ENCODE data around the gene AKT3. TPM values are rescaled to one million over a fixed set of nuclear protein-coding genes. Genes with fewer than 3 reads are reported as not detected.

AKT3 gene
- total RNA-seq, 1 donor from 2014 or later: 35.3 TPM

DNA sequence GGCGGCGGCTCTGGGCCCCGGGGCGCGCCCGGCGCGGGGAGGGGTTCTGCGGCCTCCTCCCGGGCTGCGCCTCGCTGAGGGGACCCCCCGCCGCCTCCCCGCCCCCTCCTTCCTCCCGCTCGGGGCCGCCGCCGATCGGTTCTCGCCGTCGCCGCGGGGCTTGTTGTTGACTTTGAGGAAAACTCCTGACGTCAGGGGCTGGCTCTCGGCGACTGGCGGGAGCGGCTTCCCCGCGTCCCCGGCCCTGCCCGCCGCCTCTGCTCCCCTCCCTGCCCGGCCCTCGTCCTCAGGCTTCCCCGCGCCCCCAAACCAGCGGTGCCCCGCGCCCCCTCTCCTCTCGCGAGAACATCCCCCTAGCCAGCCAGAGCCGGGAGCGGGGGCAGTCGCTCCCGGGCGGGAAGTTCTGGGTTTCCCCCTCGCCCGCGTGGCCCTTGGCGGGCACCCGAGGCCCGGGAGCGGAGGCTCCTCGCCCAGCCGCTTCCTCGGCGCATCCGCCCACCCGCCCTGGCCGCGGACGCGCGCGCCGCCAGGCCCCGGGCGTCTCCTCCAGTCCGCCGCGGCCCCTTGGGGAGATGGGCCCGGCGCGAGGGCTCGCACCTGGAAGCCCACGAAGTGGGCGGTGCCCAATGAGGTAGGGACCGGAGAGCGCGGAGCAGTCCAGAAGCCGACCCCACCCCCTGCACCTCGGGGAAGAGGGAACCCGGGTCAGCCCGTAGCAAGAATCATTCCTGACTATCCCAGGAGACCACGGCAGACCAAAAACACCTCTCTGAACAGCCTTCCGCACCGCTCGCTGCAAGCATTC lies 611 bp upstream of the AKT3 start:
- peak overlapping the region; percentile 84 for H3K27ac Mint-ChIP-seq
- H3K27me3 Mint-ChIP-seq (ENCODE audit: low read depth): peaks cover 39% of the 10 kb centered on the region
- peaks cover 18% of the 10 kb centered on the region for H3K4me1 Mint-ChIP-seq (ENCODE audit: low read depth)
- intact Hi-C loops (cut with micrococcal nuclease): loop anchor here (1.0 to 10.0 kb wide), 6 partner anchors 87 to 802 kb away; partner anchors contain the start of genes CEP170 and DESI2
- H3K9me3 Mint-ChIP-seq: no peaks in the 10 kb centered on the region
- peak; percentile 73 for DNase-seq (ENCODE audit: low spot score)
- H3K36me3 Mint-ChIP-seq (ENCODE audit: low read depth): peaks cover 3% of the 10 kb centered on the region
- H3K4me3 Mint-ChIP-seq (ENCODE audit: low read depth): peak overlapping the region; percentile 81

DNA sequence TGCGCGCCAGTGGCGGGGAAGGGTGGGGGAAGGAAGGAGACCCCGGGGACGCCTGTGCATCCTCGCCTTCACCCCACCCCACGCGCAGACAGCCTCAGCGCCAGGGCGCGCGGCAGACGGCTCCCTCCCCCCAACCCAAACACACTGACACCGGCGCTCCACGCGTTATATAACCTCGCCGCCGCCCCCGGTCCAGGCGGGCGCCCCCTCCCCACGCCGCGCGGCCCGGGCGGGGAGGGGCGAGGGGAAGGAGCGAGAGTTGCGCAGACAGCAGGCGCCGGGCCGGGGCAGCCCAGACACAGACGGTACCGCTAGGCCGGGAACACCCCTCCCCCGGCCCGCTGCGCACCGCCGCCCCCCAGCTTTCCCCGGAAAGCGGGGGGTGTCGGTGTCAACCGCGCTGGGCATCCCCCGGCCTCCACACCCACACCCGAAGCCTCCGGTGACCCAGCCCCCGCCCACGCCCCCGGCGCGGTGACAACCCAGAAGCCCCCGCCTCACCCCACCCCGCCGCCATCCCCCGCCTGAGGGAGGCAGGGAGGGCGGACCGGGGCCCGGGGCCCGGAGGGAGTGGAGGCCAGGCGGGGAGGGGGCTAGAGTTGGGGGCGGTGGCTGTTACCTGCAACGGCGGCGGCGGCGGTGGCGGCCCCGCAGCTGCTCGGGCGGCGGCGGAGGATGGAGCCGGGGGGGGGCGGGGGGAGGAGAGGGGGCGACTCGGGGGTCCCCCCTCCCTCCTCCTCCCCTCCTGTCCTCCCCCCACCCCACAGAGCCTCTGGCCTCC lies 432 bp downstream of the AKT3 start:
- DNase-seq (ENCODE audit: low spot score): peak; percentile 30
- H3K27ac Mint-ChIP-seq: peak overlapping the region; percentile 99
- H3K36me3 Mint-ChIP-seq (ENCODE audit: low read depth): peaks cover 3% of the 10 kb centered on the region
- peak overlapping the region; percentile 95 for H3K4me3 Mint-ChIP-seq (ENCODE audit: low read depth)
- H3K27me3 Mint-ChIP-seq (ENCODE audit: low read depth): peaks cover 32% of the 10 kb centered on the region
- H3K4me1 Mint-ChIP-seq (ENCODE audit: low read depth): peaks cover 18% of the 10 kb centered on the region
- no peaks in the 10 kb centered on the region for H3K9me3 Mint-ChIP-seq
- intact Hi-C loops (cut with micrococcal nuclease): loop anchor here (1.0 to 10.0 kb wide), 8 partner anchors 88 to 985 kb away; partner anchors contain the start of genes COX20 and DESI2

DNA sequence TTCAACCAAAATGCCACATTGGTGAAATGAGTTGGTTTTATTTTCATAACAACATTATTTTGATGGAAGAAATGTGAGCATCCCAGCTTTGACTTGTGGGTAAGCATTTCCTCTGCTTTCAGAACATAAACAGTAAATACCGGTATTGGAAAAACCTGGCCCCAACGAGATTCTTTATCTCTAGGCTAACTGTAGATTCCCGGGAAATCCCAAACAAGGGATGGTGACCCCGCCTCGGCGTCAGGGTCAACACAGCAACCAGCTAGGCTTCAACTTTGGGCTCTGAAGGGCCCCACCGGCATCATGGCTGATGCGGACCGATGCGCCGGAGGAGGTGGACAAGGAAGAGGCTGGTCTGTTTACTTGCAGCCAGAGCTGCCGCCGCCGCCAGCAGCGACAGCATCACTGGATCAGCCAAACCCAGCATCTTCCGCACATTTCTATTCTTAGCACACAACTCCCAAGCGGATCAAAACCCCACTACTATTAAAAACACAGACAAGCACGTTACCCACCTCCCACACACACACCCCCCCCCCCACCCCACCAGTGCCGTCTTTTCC lies 1.1 kb downstream of the AKT3 start:
- H3K4me1 Mint-ChIP-seq (ENCODE audit: low read depth): peaks cover 18% of the 10 kb centered on the region
- H3K36me3 Mint-ChIP-seq (ENCODE audit: low read depth): peaks cover 3% of the 10 kb centered on the region
- no peaks in the 10 kb centered on the region for H3K9me3 Mint-ChIP-seq
- H3K27me3 Mint-ChIP-seq (ENCODE audit: low read depth): peaks cover 29% of the 10 kb centered on the region
- intact Hi-C loops (cut with micrococcal nuclease): loop anchor here (1.0 to 10.0 kb wide), 4 partner anchors 11 to 986 kb away; partner anchors contain the start of gene COX20
- H3K27ac Mint-ChIP-seq: peak overlapping the region; percentile 99
- peak overlapping the region; percentile 95 for H3K4me3 Mint-ChIP-seq (ENCODE audit: low read depth)
- DNase-seq (ENCODE audit: low spot score): peak; percentile 30

DNA sequence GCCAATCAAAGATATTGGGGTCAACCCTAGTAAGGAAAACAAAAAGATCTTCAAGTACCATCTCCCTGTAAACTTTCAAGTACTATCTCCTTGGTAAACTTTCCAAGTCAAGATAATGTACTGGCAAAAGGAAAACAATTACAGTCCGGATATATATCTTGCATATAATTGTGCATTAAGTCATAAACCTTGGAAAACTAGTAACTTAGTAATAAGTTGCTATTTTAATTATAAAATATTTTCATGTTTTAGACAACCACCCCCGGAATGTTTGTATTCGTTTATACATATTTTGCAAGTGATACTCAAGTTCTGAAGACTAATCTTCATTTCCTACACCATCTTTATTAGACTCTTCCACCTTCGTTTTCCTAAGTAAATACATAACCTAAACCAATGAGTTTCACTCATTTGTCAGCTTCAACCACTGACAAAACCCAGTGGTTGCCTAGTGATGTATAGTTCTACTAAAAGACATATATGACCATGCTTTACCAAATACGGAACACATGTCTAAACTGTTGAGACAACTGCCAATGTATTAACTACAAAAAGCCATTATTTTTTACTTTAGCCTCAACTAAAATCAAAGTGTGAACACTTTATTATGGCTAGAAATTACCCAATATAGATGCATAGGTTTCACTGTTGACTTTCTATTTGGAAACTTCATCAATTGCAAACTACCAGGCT lies 1.7 kb downstream of the AKT3 start:
- H3K4me1 Mint-ChIP-seq (ENCODE audit: low read depth): peaks cover 19% of the 10 kb centered on the region

DNA sequence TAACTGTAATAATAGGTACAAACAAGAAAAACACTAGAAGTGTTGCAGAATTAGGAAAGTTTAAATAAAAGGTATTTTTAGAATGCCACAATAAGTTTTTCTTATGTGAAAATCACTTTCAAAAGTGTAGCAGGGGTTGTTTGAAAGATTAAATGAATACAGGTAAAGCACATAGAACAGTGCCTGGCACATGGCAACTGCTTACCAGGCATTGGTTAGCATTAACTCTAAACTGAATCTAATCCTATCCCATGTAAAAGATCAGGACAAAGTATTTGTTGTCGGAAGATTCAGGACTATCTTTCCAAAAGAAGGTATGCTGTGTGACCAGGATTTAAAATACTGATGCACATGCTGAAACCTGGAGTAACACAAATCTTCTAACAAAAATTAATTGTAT lies 3.3 kb downstream of the AKT3 start:
- DNase-seq (ENCODE audit: low spot score): no peak
- peaks cover 18% of the 10 kb centered on the region for H3K27me3 Mint-ChIP-seq (ENCODE audit: low read depth)
- H3K9me3 Mint-ChIP-seq: no peaks in the 10 kb centered on the region
- H3K27ac Mint-ChIP-seq: no peak overlapping the region
- no peak overlapping the region for H3K4me3 Mint-ChIP-seq (ENCODE audit: low read depth)
- intact Hi-C loops (cut with micrococcal nuclease): loop anchor here (5.0 to 10.0 kb wide), 2 partner anchors 429 to 988 kb away; partner anchors contain the start of gene COX20
- H3K4me1 Mint-ChIP-seq (ENCODE audit: low read depth): peaks cover 23% of the 10 kb centered on the region
- H3K36me3 Mint-ChIP-seq (ENCODE audit: low read depth): peaks cover 3% of the 10 kb centered on the region

More for the DNA sequence above, 1.7 kb downstream of the AKT3 start:
- H3K27me3 Mint-ChIP-seq (ENCODE audit: low read depth): peaks cover 26% of the 10 kb centered on the region
- H3K27ac Mint-ChIP-seq: peak overlapping the region; percentile 99
- peaks cover 3% of the 10 kb centered on the region for H3K36me3 Mint-ChIP-seq (ENCODE audit: low read depth)
- no peak for DNase-seq (ENCODE audit: low spot score)
- H3K4me3 Mint-ChIP-seq (ENCODE audit: low read depth): peak overlapping the region; percentile 95
- intact Hi-C loops (cut with micrococcal nuclease): loop anchor here (1.0 to 10.0 kb wide), 4 partner anchors 10 to 986 kb away; partner anchors contain the start of gene COX20
- no peaks in the 10 kb centered on the region for H3K9me3 Mint-ChIP-seq

DNA sequence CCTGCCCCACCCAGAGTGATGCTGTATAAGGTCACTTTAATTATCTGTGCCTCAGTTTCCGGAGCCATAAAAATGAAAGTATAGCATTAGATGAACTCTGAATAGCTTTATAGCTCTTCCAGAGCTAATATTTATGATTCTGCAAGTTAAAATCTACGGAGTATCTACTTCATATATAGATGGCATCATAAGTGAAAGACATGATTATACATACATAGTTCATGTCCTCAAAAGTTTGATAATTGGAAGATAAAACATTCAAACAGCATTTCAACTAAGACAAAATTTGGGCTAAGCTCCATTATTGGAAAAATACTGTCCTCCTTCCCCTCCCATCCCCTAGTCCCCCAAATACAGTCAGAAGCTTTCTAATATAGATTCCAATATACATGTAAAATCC lies 4.2 kb downstream of the AKT3 start:
- no peak for DNase-seq (ENCODE audit: low spot score)
- H3K9me3 Mint-ChIP-seq: no peaks in the 10 kb centered on the region
- H3K4me1 Mint-ChIP-seq (ENCODE audit: low read depth): peaks cover 16% of the 10 kb centered on the region
- H3K27me3 Mint-ChIP-seq (ENCODE audit: low read depth): peaks cover 12% of the 10 kb centered on the region
- intact Hi-C loops (cut with micrococcal nuclease): loop anchor here (5.0 to 10.0 kb wide), 2 partner anchors 429 to 989 kb away; partner anchors contain the start of gene COX20
- no peak overlapping the region for H3K4me3 Mint-ChIP-seq (ENCODE audit: low read depth)
- no peak overlapping the region for H3K27ac Mint-ChIP-seq
- H3K36me3 Mint-ChIP-seq (ENCODE audit: low read depth): peaks cover 3% of the 10 kb centered on the region

DNA sequence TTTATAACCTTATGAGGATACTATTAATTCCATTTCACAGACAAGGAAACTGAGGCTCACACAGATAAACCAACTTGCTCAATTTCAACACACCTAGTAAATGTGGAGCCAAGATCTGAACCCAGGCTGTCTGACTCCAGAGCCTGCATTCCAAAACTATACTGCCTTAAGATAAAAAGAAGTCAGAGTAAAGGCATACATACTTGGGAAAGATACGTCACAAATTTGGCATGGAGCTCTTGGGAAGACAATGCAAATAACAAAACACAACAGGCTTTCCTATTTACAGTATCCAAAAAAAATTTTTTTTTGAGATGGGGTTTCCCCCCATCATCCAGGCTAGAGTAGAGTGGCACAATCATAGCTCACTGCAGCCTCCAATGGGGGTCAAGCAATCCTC lies 5.9 kb downstream of the AKT3 start:
- H3K36me3 Mint-ChIP-seq (ENCODE audit: low read depth): peaks cover 3% of the 10 kb centered on the region
- H3K27me3 Mint-ChIP-seq (ENCODE audit: low read depth): peaks cover 12% of the 10 kb centered on the region
- no peak for DNase-seq (ENCODE audit: low spot score)

DNA sequence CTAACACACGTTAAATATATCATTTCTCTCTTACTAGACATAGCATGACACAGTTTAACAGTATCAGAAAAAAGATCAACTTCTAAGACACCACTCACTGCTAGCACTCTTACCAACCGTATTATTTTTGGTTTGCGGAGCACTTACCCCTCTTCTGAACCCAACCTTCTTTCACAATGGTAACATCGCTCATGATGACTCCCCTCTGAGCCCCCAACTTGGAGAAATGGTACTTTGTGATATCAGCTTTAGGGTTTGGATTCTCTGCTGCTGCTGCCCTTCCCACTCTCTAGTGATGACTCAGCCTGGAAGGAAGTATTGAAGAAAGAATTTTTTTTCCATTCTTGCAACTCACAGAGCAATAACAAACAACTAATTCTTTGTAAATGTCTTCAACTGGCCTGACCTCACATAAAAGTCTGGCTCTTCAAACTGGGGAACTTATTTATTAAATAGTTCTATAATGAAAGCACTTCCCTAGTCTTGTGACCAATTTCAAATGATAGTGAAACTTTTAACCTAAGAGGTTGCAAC lies 7.0 kb downstream of the AKT3 start:
- H3K27me3 Mint-ChIP-seq (ENCODE audit: low read depth): peaks cover 7% of the 10 kb centered on the region
- H3K36me3 Mint-ChIP-seq (ENCODE audit: low read depth): no peaks in the 10 kb centered on the region
- DNase-seq (ENCODE audit: low spot score): no peak
- intact Hi-C loops (cut with micrococcal nuclease): loop anchor here (10.0 kb wide), 1 partner anchor 992 kb away; the partner anchor contains the start of gene COX20
- H3K4me1 Mint-ChIP-seq (ENCODE audit: low read depth): peaks cover 20% of the 10 kb centered on the region
- peak overlapping the region; percentile 71 for H3K27ac Mint-ChIP-seq
- peak overlapping the region; percentile 15 for H3K4me3 Mint-ChIP-seq (ENCODE audit: low read depth)
- no peaks in the 10 kb centered on the region for H3K9me3 Mint-ChIP-seq

More for the DNA sequence above, 5.9 kb downstream of the AKT3 start:
- H3K4me3 Mint-ChIP-seq (ENCODE audit: low read depth): no peak overlapping the region
- H3K4me1 Mint-ChIP-seq (ENCODE audit: low read depth): peaks cover 20% of the 10 kb centered on the region
- intact Hi-C loops (cut with micrococcal nuclease): loop anchor here (10.0 kb wide), 1 partner anchor 991 kb away; the partner anchor contains the start of gene COX20
- H3K27ac Mint-ChIP-seq: no peak overlapping the region
- H3K9me3 Mint-ChIP-seq: no peaks in the 10 kb centered on the region

DNA sequence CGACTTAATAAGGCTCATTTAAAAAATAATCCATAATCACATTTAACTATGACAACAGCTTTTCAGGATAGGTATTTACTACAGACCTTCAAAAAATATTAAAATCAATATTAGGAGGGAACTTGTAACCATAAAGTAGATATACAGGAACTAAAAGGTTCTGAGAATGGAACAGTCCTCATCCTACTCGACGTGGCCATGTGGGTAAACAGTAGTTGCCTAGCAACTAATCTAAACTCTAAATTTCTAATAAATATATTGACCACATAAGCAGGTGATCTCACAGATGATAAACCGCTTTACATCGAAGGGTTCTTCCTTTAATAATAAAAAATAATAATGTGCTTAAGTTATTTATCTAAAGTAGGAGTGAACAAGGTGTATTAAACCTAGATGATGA lies 7.9 kb downstream of the AKT3 start:
- no peak for DNase-seq (ENCODE audit: low spot score)
- H3K27me3 Mint-ChIP-seq (ENCODE audit: low read depth): peaks cover 5% of the 10 kb centered on the region
- intact Hi-C loops (cut with micrococcal nuclease): loop anchor here (10.0 kb wide), 1 partner anchor 993 kb away; the partner anchor contains the start of gene COX20
- no peak overlapping the region for H3K27ac Mint-ChIP-seq
- H3K9me3 Mint-ChIP-seq: no peaks in the 10 kb centered on the region
- H3K4me1 Mint-ChIP-seq (ENCODE audit: low read depth): peaks cover 25% of the 10 kb centered on the region
- no peak overlapping the region for H3K4me3 Mint-ChIP-seq (ENCODE audit: low read depth)
- H3K36me3 Mint-ChIP-seq (ENCODE audit: low read depth): peaks cover 6% of the 10 kb centered on the region

DNA sequence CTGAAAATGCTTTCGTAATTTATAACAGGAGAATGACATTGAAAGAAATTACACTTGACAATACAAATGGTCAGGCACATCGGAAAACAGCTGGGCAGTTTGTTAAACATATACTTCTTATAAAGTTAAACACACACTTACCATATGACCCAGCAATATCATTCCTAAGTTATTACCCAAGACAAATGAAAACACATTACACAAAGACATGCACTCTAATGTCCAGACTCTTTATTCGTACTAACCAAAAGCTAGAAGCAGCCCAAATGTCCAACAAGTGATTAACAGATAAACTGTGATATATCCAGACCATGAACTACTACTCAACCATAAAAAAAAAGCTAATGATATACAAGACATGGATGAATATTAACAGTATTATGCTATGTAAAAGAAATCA lies 8.5 kb downstream of the AKT3 start:
- no peak overlapping the region for H3K27ac Mint-ChIP-seq
- peaks cover 5% of the 10 kb centered on the region for H3K27me3 Mint-ChIP-seq (ENCODE audit: low read depth)
- no peak overlapping the region for H3K4me3 Mint-ChIP-seq (ENCODE audit: low read depth)
- H3K9me3 Mint-ChIP-seq: peaks cover under 1% of the 10 kb centered on the region
- intact Hi-C loops (cut with micrococcal nuclease): loop anchor here (10.0 kb wide), 1 partner anchor 993 kb away; the partner anchor contains the start of gene COX20
- no peak for DNase-seq (ENCODE audit: low spot score)
- H3K4me1 Mint-ChIP-seq (ENCODE audit: low read depth): peaks cover 25% of the 10 kb centered on the region
- H3K36me3 Mint-ChIP-seq (ENCODE audit: low read depth): peaks cover 12% of the 10 kb centered on the region

DNA sequence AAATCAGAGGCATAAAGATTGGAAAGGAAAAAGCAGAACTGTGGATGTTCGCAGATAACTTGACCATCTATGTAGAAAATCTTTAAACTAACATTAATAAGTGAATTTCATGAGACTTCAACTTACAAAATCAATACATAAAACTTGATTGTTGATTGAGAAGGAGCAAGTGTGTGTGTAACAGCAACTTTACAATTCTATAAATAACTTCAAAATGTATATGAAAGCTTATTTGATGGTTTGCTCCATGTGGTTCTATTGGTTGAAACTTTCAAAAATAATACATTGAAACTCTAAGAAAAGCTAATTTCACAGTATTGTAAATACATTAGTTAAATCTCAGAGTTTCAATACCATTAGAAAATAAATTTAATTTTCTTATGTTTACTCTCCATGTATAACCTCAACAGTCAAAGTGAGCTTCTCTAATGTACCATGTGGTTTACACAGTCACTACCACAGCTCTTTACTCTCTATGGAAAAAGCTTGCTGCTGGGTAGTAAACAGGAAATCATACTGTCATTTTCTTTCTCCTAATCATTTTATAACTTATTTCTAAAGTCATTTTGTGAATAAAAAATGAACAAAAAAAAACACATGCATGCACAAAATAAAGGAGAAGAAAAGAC lies 12.0 kb downstream of the AKT3 start:
- Mint-ChIP-seq H3K36me3 (ENCODE audit: low read depth) (peaks cover 41% of the 10 kb centered on the region), H3K4me1 (ENCODE audit: low read depth) (peaks cover 22% of the 10 kb centered on the region), H3K27ac (peak overlapping the region; percentile 27), H3K4me3 (ENCODE audit: low read depth) (no peak overlapping the region), H3K27me3 (ENCODE audit: low read depth) (no peaks in the 10 kb centered on the region), H3K9me3 (peaks cover 25% of the 10 kb centered on the region)
- intact Hi-C loops (cut with micrococcal nuclease): loop anchor here (1.0 to 5.0 kb wide), 4 partner anchors 10 to 479 kb away; no protein-coding TSS in a partner anchor
- no peak for DNase-seq (ENCODE audit: low spot score)
